ENCODE data around the gene OPA1. TPM values are rescaled to one million over a fixed set of nuclear protein-coding genes. Genes with fewer than 3 reads are reported as not detected.
A peak's percentile ranks its signal among the peaks of the same experiment; 100 is the strongest.

Gene OPA1
- total RNA-seq, 2 experiments from 2014 or later = 94.9 to 115 TPM

GRCh38 chr3:193563426-193563825 lies 29.6 kb upstream of the OPA1 start:
- Mint-ChIP-seq H3K36me3 (ENCODE audit: low read depth) (no peaks in the 10 kb centered on the region), H3K4me3 (no peak overlapping the region), H3K27ac (no peak overlapping the region), H3K9me3 (ENCODE audit: low read depth) (no peaks in the 10 kb centered on the region), H3K4me1 (no peaks in the 10 kb centered on the region), H3K27me3 (no peaks in the 10 kb centered on the region)
- CTCF ChIA-PET = interaction anchor here (1.0 kb wide), 1 partner anchor 9 kb away, joined by 3 read pairs; no protein-coding TSS in a partner anchor
- intact Hi-C loops (cut with DNase I, micrococcal nuclease) = no loop called here
- ATAC-seq (no peak), DNase-seq (no peak)
- POLR2A ChIA-PET = no interaction called here

- no peaks in the 10 kb centered on the region for H3K36me3 Mint-ChIP-seq (ENCODE audit: low read depth)
- POLR2A ChIA-PET = no interaction called here
- no peaks in the 10 kb centered on the region for H3K9me3 Mint-ChIP-seq (ENCODE audit: low read depth)
- CTCF ChIA-PET = interaction anchor here (1.0 kb wide), 1 partner anchor 9 kb away, joined by 3 read pairs; no protein-coding TSS in a partner anchor
- intact Hi-C loops (cut with DNase I, micrococcal nuclease) = no loop called here
- no peaks in the 10 kb centered on the region for H3K27me3 Mint-ChIP-seq
- H3K4me3 Mint-ChIP-seq = no peak overlapping the region
- DNase-seq (peak; percentile 18), ATAC-seq (no peak)
- no peak overlapping the region for H3K27ac Mint-ChIP-seq
- no peaks in the 10 kb centered on the region for H3K4me1 Mint-ChIP-seq
Measured at GRCh38 chr3:193564012-193564411, 29.0 kb upstream of the OPA1 start.

GRCh38 chr3:193569119-193569518 lies 23.9 kb upstream of the OPA1 start:
- Mint-ChIP-seq H3K27ac (no peak overlapping the region), H3K27me3 (no peaks in the 10 kb centered on the region), H3K4me3 (no peak overlapping the region), H3K36me3 (ENCODE audit: low read depth) (no peaks in the 10 kb centered on the region), H3K4me1 (no peaks in the 10 kb centered on the region), H3K9me3 (ENCODE audit: low read depth) (no peaks in the 10 kb centered on the region)
- no peak for ATAC-seq
- CTCF ChIA-PET = no interaction called here
- intact Hi-C loops (cut with DNase I, micrococcal nuclease) = no loop called here
- POLR2A ChIA-PET = no interaction called here
- DNase-seq = no peak

- ChIA-PET POLR2A (no interaction called here), CTCF (interaction anchor here (0.6 to 3.3 kb wide), 15 partner anchors 9 to 1101 kb away, joined by 3 to 20 read pairs (median 4); no protein-coding TSS in a partner anchor)
- intact Hi-C loops (cut with DNase I, micrococcal nuclease) = loop anchor here (1.0 to 5.0 kb wide), 9 partner anchors 111 to 1106 kb away; no protein-coding TSS in a partner anchor
- H3K4me3 Mint-ChIP-seq = no peak overlapping the region
- no peaks in the 10 kb centered on the region for H3K4me1 Mint-ChIP-seq
- DNase-seq (peak; percentile 68), ATAC-seq (peak; percentile 84)
- H3K36me3 Mint-ChIP-seq (ENCODE audit: low read depth) = no peaks in the 10 kb centered on the region
- no peaks in the 10 kb centered on the region for H3K9me3 Mint-ChIP-seq (ENCODE audit: low read depth)
- no peak overlapping the region for H3K27ac Mint-ChIP-seq
- H3K27me3 Mint-ChIP-seq = no peaks in the 10 kb centered on the region
Measured at GRCh38 chr3:193572426-193572908, 20.5 kb upstream of the OPA1 start.

GRCh38 chr3:193573403-193574191 lies 19.4 kb upstream of the OPA1 start:
- POLR2A ChIA-PET = no interaction called here
- DNase-seq (no peak), ATAC-seq (no peak)
- Mint-ChIP-seq H3K9me3 (ENCODE audit: low read depth) (no peaks in the 10 kb centered on the region), H3K4me1 (no peaks in the 10 kb centered on the region), H3K36me3 (ENCODE audit: low read depth) (no peaks in the 10 kb centered on the region), H3K27me3 (no peaks in the 10 kb centered on the region), H3K27ac (no peak overlapping the region), H3K4me3 (no peak overlapping the region)
- CTCF ChIA-PET = interaction anchor here (0.6 to 3.3 kb wide), 9 partner anchors 10 to 1009 kb away, joined by 3 to 20 read pairs (median 4); no protein-coding TSS in a partner anchor
- intact Hi-C loops (cut with DNase I, micrococcal nuclease) = loop anchor here (2.0 to 5.0 kb wide), 6 partner anchors 531 to 1107 kb away; no protein-coding TSS in a partner anchor

GRCh38 chr3:193574488-193575070 lies 18.4 kb upstream of the OPA1 start:
- H3K4me1 Mint-ChIP-seq = no peaks in the 10 kb centered on the region
- DNase-seq (no peak), ATAC-seq (no peak)
- H3K27me3 Mint-ChIP-seq = no peaks in the 10 kb centered on the region
- H3K4me3 Mint-ChIP-seq = no peak overlapping the region
- POLR2A ChIA-PET = no interaction called here
- no peak overlapping the region for H3K27ac Mint-ChIP-seq
- intact Hi-C loops (cut with DNase I, micrococcal nuclease) = loop anchor here (5.0 kb wide), 3 partner anchors 532 to 1107 kb away; no protein-coding TSS in a partner anchor
- no peaks in the 10 kb centered on the region for H3K9me3 Mint-ChIP-seq (ENCODE audit: low read depth)
- H3K36me3 Mint-ChIP-seq (ENCODE audit: low read depth) = no peaks in the 10 kb centered on the region
- CTCF ChIA-PET = interaction anchor here (0.6 to 3.3 kb wide), 4 partner anchors 114 to 761 kb away, joined by 3 to 20 read pairs (median 4); no protein-coding TSS in a partner anchor

- intact Hi-C loops (cut with DNase I, micrococcal nuclease) = no loop called here
- ATAC-seq = no peak
- POLR2A ChIA-PET = no interaction called here
- H3K4me1 Mint-ChIP-seq = no peaks in the 10 kb centered on the region
- no peaks in the 10 kb centered on the region for H3K9me3 Mint-ChIP-seq (ENCODE audit: low read depth)
- H3K4me3 Mint-ChIP-seq = no peak overlapping the region
- H3K27ac Mint-ChIP-seq = no peak overlapping the region
- CTCF ChIA-PET = no interaction called here
- DNase-seq = no peak
- no peaks in the 10 kb centered on the region for H3K36me3 Mint-ChIP-seq (ENCODE audit: low read depth)
- H3K27me3 Mint-ChIP-seq = no peaks in the 10 kb centered on the region
Measured at GRCh38 chr3:193585530-193585929, 7.5 kb upstream of the OPA1 start.

GRCh38 chr3:193586526-193586925 lies 6.5 kb upstream of the OPA1 start:
- intact Hi-C loops (cut with DNase I, micrococcal nuclease) = no loop called here
- no peak overlapping the region for H3K4me3 Mint-ChIP-seq
- no peak overlapping the region for H3K27ac Mint-ChIP-seq
- H3K4me1 Mint-ChIP-seq = no peaks in the 10 kb centered on the region
- H3K9me3 Mint-ChIP-seq (ENCODE audit: low read depth) = no peaks in the 10 kb centered on the region
- POLR2A ChIA-PET = no interaction called here
- ATAC-seq (no peak), DNase-seq (no peak)
- H3K36me3 Mint-ChIP-seq (ENCODE audit: low read depth) = no peaks in the 10 kb centered on the region
- no peaks in the 10 kb centered on the region for H3K27me3 Mint-ChIP-seq
- CTCF ChIA-PET = no interaction called here

GRCh38 chr3:193589129-193589528 lies 3.9 kb upstream of the OPA1 start:
- ChIA-PET POLR2A (no interaction called here), CTCF (interaction anchor here (1.1 kb wide), 1 partner anchor 12 kb away, joined by 3 read pairs; no protein-coding TSS in a partner anchor)
- Mint-ChIP-seq H3K27ac (no peak overlapping the region), H3K36me3 (ENCODE audit: low read depth) (peaks cover 7% of the 10 kb centered on the region), H3K9me3 (ENCODE audit: low read depth) (no peaks in the 10 kb centered on the region), H3K4me3 (no peak overlapping the region), H3K4me1 (peaks cover 11% of the 10 kb centered on the region), H3K27me3 (no peaks in the 10 kb centered on the region)
- ATAC-seq (no peak), DNase-seq (no peak)
- intact Hi-C loops (cut with DNase I, micrococcal nuclease) = no loop called here

GRCh38 chr3:193589616-193590015 lies 3.4 kb upstream of the OPA1 start:
- Mint-ChIP-seq H3K27ac (no peak overlapping the region), H3K4me3 (no peak overlapping the region), H3K27me3 (no peaks in the 10 kb centered on the region), H3K36me3 (ENCODE audit: low read depth) (peaks cover 7% of the 10 kb centered on the region), H3K4me1 (peaks cover 16% of the 10 kb centered on the region), H3K9me3 (ENCODE audit: low read depth) (no peaks in the 10 kb centered on the region)
- ATAC-seq (no peak), DNase-seq (no peak)
- intact Hi-C loops (cut with DNase I, micrococcal nuclease) = loop anchor here (5.0 to 10.0 kb wide), 2 partner anchors 705 to 808 kb away; partner anchors contain the start of gene GP5 (in 1 of the 2)
- POLR2A ChIA-PET = no interaction called here
- CTCF ChIA-PET = no interaction called here

- H3K4me3 Mint-ChIP-seq = no peak overlapping the region
- H3K36me3 Mint-ChIP-seq (ENCODE audit: low read depth) = peaks cover 7% of the 10 kb centered on the region
- intact Hi-C loops (cut with DNase I, micrococcal nuclease) = loop anchor here (5.0 to 10.0 kb wide), 2 partner anchors 705 to 807 kb away; partner anchors contain the start of gene GP5 (in 1 of the 2)
- H3K9me3 Mint-ChIP-seq (ENCODE audit: low read depth) = no peaks in the 10 kb centered on the region
- ATAC-seq (no peak), DNase-seq (no peak)
- ChIA-PET CTCF (no interaction called here), POLR2A (no interaction called here)
- H3K4me1 Mint-ChIP-seq = peaks cover 22% of the 10 kb centered on the region
- no peaks in the 10 kb centered on the region for H3K27me3 Mint-ChIP-seq
- H3K27ac Mint-ChIP-seq = no peak overlapping the region
Measured at GRCh38 chr3:193590088-193590856, 2.7 kb upstream of the OPA1 start.

All from activated CD4-positive, alpha-beta T cell treated with anti-CD3 and anti-CD28 coated beads for 36 hours (primary cell).